ENCODE data around the gene PKN3. TPM values are rescaled to one million over a fixed set of nuclear protein-coding genes. Genes with fewer than 3 reads are reported as not detected.
A peak's percentile ranks its signal among the peaks of the same experiment; 100 is the strongest.

PKN3 gene
- total and polyA plus RNA-seq, 9 of the 15 experiments (the other 6 are each of a cell fraction or from before 2014, with no cell fraction given): 0.82 to 49.2 (median 19.7) TPM

DNA sequence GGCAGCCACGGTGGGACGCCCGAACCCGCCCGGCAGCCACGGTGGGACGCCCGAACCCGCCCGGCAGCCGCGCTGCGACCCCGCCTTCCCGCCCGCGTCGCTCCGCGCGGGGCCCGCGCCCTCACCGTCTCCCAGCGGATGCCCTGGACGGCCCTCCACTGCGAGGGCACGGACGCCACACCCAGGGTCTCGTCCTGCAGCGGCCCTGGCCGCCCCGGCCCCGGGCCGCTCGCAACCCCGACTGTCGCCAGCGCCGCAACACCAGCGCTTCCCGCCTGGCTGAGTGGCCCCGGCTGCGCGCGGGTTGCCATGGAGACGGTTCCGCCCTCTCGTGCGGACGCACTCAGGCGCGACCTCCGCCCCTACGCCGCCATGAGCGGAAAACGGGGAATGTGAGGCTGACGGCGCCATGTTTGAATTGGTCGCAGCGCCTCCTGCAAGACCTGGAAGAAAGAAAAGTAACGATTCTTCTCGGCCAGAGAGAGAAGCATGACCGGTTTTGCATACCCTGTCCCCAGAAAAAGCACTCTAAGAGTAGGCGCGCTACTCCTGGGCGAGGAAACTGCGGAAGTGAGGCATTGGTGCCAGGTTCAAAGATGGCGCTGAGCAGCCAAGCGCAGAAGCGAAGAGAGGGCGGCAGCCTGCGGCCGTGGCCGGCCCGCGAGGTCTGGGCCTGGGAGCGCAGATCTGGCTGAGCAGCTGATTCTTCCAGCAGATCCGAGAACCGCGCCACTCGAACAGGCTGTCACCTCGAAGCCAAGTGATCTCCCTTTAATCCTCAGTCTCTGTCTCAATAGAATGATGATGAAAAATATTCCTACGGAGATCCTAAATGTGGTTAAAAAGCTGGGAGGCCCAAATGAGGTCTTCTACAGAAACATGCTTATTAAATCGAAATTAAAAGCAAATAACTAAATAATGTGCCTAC lies 45.6 kb upstream of the PKN3 start, which contains the start of gene DYNC2I2 (continued):
- TF ChIP-seq, protein P1, sequence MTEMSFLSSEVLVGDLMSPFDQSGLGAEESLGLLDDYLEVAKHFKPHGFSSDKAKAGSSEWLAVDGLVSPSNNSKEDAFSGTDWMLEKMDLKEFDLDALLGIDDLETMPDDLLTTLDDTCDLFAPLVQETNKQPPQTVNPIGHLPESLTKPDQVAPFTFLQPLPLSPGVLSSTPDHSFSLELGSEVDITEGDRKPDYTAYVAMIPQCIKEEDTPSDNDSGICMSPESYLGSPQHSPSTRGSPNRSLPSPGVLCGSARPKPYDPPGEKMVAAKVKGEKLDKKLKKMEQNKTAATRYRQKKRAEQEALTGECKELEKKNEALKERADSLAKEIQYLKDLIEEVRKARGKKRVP (CRISPR knock-in tag; IDR thresholded peaks at IDR 0.05): peak; percentile 62; the same call in 1 of the 2 replicates
- TF ChIP-seq, protein P2, sequence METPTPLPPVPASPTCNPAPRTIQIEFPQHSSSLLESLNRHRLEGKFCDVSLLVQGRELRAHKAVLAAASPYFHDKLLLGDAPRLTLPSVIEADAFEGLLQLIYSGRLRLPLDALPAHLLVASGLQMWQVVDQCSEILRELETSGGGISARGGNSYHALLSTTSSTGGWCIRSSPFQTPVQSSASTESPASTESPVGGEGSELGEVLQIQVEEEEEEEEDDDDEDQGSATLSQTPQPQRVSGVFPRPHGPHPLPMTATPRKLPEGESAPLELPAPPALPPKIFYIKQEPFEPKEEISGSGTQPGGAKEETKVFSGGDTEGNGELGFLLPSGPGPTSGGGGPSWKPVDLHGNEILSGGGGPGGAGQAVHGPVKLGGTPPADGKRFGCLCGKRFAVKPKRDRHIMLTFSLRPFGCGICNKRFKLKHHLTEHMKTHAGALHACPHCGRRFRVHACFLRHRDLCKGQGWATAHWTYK (CRISPR knock-in tag; IDR thresholded peaks at IDR 0.05): peak; percentile 96
- TF ChIP-seq, protein P3, sequence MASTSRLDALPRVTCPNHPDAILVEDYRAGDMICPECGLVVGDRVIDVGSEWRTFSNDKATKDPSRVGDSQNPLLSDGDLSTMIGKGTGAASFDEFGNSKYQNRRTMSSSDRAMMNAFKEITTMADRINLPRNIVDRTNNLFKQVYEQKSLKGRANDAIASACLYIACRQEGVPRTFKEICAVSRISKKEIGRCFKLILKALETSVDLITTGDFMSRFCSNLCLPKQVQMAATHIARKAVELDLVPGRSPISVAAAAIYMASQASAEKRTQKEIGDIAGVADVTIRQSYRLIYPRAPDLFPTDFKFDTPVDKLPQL (IDR thresholded peaks at IDR 0.05; ENCODE audit: extremely low read depth, insufficient read length): peak; percentile 28
- TF ChIP-seq ZNF197 (CRISPR knock-in tag; IDR thresholded peaks at IDR 0.05; ENCODE audit: low read depth) (peak; percentile 99), HLTF (IDR thresholded peaks at IDR 0.05) (peak; percentile 47; the same call in 1 of the 2 replicates), ZNF75A (CRISPR knock-in tag; IDR thresholded peaks at IDR 0.05) (peak; percentile 60; the same call in 1 of the 2 replicates), BRD4 (IDR thresholded peaks at IDR 0.05) (peak; percentile 97), POU5F1 (IDR thresholded peaks at IDR 0.05; ENCODE audit: borderline replicate concordance, low read depth, low read length, partially characterized antibody) (no peak)
- TF ChIP-seq, protein P4, sequence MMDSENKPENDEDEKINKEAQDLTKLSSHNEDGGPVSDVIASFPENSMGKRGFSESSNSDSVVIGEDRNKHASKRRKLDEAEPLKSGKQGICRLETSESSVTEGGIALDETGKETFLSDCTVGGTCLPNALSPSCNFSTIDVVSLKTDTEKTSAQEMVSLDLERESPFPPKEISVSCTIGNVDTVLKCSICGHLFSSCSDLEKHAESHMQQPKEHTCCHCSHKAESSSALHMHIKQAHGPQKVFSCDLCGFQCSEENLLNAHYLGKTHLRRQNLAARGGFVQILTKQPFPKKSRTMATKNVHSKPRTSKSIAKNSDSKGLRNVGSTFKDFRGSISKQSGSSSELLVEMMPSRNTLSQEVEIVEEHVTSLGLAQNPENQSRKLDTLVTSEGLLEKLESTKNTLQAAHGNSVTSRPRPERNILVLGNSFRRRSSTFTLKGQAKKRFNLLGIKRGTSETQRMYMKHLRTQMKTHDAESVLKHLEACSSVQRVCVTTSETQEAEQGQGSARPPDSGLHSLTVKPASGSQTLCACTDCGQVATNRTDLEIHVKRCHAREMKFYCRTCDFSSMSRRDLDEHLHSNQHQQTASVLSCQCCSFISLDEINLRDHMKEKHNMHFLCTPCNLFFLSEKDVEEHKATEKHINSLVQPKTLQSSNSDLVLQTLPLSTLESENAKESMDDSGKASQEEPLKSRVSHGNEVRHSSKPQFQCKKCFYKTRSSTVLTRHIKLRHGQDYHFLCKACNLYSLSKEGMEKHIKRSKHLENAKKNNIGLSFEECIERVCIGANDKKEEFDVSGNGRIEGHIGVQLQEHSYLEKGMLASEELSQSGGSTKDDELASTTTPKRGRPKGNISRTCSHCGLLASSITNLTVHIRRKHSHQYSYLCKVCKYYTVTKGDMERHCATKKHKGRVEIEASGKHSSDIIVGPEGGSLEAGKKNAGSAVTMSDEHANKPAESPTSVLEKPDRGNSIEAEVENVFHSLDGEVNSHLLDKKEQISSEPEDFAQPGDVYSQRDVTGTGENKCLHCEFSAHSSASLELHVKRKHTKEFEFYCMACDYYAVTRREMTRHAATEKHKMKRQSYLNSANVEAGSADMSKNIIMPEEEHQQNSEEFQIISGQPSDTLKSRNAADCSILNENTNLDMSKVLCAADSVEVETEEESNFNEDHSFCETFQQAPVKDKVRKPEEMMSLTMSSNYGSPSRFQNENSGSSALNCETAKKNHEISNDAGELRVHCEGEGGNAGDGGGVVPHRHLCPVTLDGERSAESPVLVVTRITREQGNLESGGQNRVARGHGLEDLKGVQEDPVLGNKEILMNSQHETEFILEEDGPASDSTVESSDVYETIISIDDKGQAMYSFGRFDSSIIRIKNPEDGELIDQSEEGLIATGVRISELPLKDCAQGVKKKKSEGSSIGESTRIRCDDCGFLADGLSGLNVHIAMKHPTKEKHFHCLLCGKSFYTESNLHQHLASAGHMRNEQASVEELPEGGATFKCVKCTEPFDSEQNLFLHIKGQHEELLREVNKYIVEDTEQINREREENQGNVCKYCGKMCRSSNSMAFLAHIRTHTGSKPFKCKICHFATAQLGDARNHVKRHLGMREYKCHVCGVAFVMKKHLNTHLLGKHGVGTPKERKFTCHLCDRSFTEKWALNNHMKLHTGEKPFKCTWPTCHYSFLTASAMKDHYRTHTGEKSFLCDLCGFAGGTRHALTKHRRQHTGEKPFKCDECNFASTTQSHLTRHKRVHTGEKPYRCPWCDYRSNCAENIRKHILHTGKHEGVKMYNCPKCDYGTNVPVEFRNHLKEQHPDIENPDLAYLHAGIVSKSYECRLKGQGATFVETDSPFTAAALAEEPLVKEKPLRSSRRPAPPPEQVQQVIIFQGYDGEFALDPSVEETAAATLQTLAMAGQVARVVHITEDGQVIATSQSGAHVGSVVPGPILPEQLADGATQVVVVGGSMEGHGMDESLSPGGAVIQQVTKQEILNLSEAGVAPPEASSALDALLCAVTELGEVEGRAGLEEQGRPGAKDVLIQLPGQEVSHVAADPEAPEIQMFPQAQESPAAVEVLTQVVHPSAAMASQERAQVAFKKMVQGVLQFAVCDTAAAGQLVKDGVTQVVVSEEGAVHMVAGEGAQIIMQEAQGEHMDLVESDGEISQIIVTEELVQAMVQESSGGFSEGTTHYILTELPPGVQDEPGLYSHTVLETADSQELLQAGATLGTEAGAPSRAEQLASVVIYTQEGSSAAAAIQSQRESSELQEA (IDR thresholded peaks at IDR 0.05; ENCODE audit: low read depth): no peak
- TF ChIP-seq, protein P5, sequence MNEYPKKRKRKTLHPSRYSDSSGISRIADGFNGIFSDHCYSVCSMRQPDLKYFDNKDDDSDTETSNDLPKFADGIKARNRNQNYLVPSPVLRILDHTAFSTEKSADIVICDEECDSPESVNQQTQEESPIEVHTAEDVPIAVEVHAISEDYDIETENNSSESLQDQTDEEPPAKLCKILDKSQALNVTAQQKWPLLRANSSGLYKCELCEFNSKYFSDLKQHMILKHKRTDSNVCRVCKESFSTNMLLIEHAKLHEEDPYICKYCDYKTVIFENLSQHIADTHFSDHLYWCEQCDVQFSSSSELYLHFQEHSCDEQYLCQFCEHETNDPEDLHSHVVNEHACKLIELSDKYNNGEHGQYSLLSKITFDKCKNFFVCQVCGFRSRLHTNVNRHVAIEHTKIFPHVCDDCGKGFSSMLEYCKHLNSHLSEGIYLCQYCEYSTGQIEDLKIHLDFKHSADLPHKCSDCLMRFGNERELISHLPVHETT (CRISPR knock-in tag; conservative IDR thresholded peaks at IDR 0.05 in 1 of 2, IDR thresholded peaks at IDR 0.05 in 1 of 2): peak in 1 of 2 experiments; percentile 96; a peak in 2 of 4 replicates
- TF ChIP-seq, protein P6, sequence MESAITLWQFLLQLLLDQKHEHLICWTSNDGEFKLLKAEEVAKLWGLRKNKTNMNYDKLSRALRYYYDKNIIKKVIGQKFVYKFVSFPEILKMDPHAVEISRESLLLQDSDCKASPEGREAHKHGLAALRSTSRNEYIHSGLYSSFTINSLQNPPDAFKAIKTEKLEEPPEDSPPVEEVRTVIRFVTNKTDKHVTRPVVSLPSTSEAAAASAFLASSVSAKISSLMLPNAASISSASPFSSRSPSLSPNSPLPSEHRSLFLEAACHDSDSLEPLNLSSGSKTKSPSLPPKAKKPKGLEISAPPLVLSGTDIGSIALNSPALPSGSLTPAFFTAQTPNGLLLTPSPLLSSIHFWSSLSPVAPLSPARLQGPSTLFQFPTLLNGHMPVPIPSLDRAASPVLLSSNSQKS (CRISPR knock-in tag; IDR thresholded peaks at IDR 0.05): 0 out of 2 replicates have a peak, but pooled peaks have one; percentile 43

All from K562 (cell line).